ENCODE results near the gene ANG.
"Not testable (repeated sequence)": the region's sequence is repeated elsewhere in the genome, so short reads cannot be mapped to it uniquely, and the experiment has no call there.

Gene ANG

GRCh38 chr14:20686386-20687143 is 2.0 kb upstream of the ANG start:
- H3K27me3 ChIP-seq (ENCODE audit: low read depth, low read length) = no peaks in the 10 kb centered on the region
- H3K4me1 ChIP-seq (ENCODE audit: control insufficient read depth in 1 of 2, insufficient read depth in 2 of 2, low read length in 2 of 2) = peaks cover 21 to 23% of the 10 kb centered on the region in 2 donors
- peak overlapping the region in 1 of 2 donors; percentile 24 for H3K4me3 ChIP-seq (ENCODE audit: low read depth in 1 of 2, low read length in 2 of 2)
- H3K27ac ChIP-seq (ENCODE audit: low read length) = peak overlapping the region; percentile 70
- peaks cover 0 to 4% of the 10 kb centered on the region in 2 donors for H3K36me3 ChIP-seq (ENCODE audit: control insufficient read depth in 1 of 2, insufficient read depth in 2 of 2, low read length in 2 of 2)
- no peaks in the 10 kb centered on the region for H3K9me3 ChIP-seq (ENCODE audit: control insufficient read depth in 1 of 2, low read length in 2 of 2)

- H3K9me3 ChIP-seq (ENCODE audit: control insufficient read depth in 1 of 2, low read length in 2 of 2) = no peaks in the 10 kb centered on the region
- H3K36me3 ChIP-seq (ENCODE audit: control insufficient read depth in 1 of 2, insufficient read depth in 2 of 2, low read length in 2 of 2) = peaks cover 0 to 4% of the 10 kb centered on the region in 2 donors
- no peaks in the 10 kb centered on the region for H3K27me3 ChIP-seq (ENCODE audit: low read depth, low read length)
- H3K4me1 ChIP-seq (ENCODE audit: control insufficient read depth in 1 of 2, insufficient read depth in 2 of 2, low read length in 2 of 2) = peaks cover 21 to 23% of the 10 kb centered on the region in 2 donors
- no peak overlapping the region for H3K4me3 ChIP-seq (ENCODE audit: low read depth in 1 of 2, low read length in 2 of 2)
- H3K27ac ChIP-seq (ENCODE audit: low read length) = peak overlapping the region; percentile 65
Measured at GRCh38 chr14:20687362-20688166, 1.0 kb upstream of the ANG start.

GRCh38 chr14:20690848-20691640 is 2.5 kb downstream of the ANG start:
- Histone ChIP-seq H3K4me3 (ENCODE audit: low read depth in 1 of 2, low read length in 2 of 2) (no peak overlapping the region), H3K27ac (ENCODE audit: low read length) (no peak overlapping the region), H3K9me3 (ENCODE audit: control insufficient read depth in 1 of 2, low read length in 2 of 2) (no peaks in the 10 kb centered on the region), H3K4me1 (ENCODE audit: control insufficient read depth in 1 of 2, insufficient read depth in 2 of 2, low read length in 2 of 2) (peaks cover 11 to 16% of the 10 kb centered on the region in 2 donors), H3K27me3 (ENCODE audit: low read depth, low read length) (no peaks in the 10 kb centered on the region), H3K36me3 (ENCODE audit: control insufficient read depth in 1 of 2, insufficient read depth in 2 of 2, low read length in 2 of 2) (peaks cover 0 to 9% of the 10 kb centered on the region in 2 donors)

- H3K36me3 ChIP-seq (ENCODE audit: control insufficient read depth in 1 of 2, insufficient read depth in 2 of 2, low read length in 2 of 2) = peaks cover 1 to 9% of the 10 kb centered on the region in 2 donors
- no peak overlapping the region for H3K27ac ChIP-seq (ENCODE audit: low read length)
- no peak overlapping the region for H3K4me3 ChIP-seq (ENCODE audit: low read depth in 1 of 2, low read length in 2 of 2)
- peaks cover 3 to 11% of the 10 kb centered on the region in 2 donors for H3K4me1 ChIP-seq (ENCODE audit: control insufficient read depth in 1 of 2, insufficient read depth in 2 of 2, low read length in 2 of 2)
- no peaks in the 10 kb centered on the region for H3K9me3 ChIP-seq (ENCODE audit: control insufficient read depth in 1 of 2, low read length in 2 of 2)
- no peaks in the 10 kb centered on the region for H3K27me3 ChIP-seq (ENCODE audit: low read depth, low read length)
Measured at GRCh38 chr14:20692116-20692751, 3.7 kb downstream of the ANG start.

- no peaks in the 10 kb centered on the region for H3K27me3 ChIP-seq (ENCODE audit: low read depth, low read length)
- peaks cover 10 to 13% of the 10 kb centered on the region in 2 donors for H3K36me3 ChIP-seq (ENCODE audit: control insufficient read depth in 1 of 2, insufficient read depth in 2 of 2, low read length in 2 of 2)
- no peak overlapping the region for H3K27ac ChIP-seq (ENCODE audit: low read length)
- no peaks in the 10 kb centered on the region for H3K9me3 ChIP-seq (ENCODE audit: control insufficient read depth in 1 of 2, low read length in 2 of 2)
- H3K4me3 ChIP-seq (ENCODE audit: low read depth in 1 of 2, low read length in 2 of 2) = no peak overlapping the region
- peaks cover 0 to 3% of the 10 kb centered on the region in 2 donors for H3K4me1 ChIP-seq (ENCODE audit: control insufficient read depth in 1 of 2, insufficient read depth in 2 of 2, low read length in 2 of 2)
Measured at GRCh38 chr14:20696764-20697163, 8.2 kb downstream of the ANG start.

- Histone ChIP-seq H3K9me3 (ENCODE audit: control insufficient read depth in 1 of 2, low read length in 2 of 2) (no peaks in the 10 kb centered on the region), H3K36me3 (ENCODE audit: control insufficient read depth in 1 of 2, insufficient read depth in 2 of 2, low read length in 2 of 2) (peaks cover 10 to 13% of the 10 kb centered on the region in 2 donors), H3K4me1 (ENCODE audit: control insufficient read depth in 1 of 2, insufficient read depth in 2 of 2, low read length in 2 of 2) (peaks cover 0 to 3% of the 10 kb centered on the region in 2 donors), H3K27me3 (ENCODE audit: low read depth, low read length) (no peaks in the 10 kb centered on the region), H3K4me3 (ENCODE audit: low read depth in 1 of 2, low read length in 2 of 2) (no peak overlapping the region), H3K27ac (ENCODE audit: low read length) (no peak overlapping the region)
Measured at GRCh38 chr14:20697273-20698017, 8.9 kb downstream of the ANG start.

GRCh38 chr14:20698018-20698329 is 9.4 kb downstream of the ANG start:
- Histone ChIP-seq H3K27ac (ENCODE audit: low read length) (no peak overlapping the region), H3K27me3 (ENCODE audit: low read depth, low read length) (no peaks in the 10 kb centered on the region), H3K9me3 (ENCODE audit: control insufficient read depth in 1 of 2, low read length in 2 of 2) (no peaks in the 10 kb centered on the region), H3K4me1 (ENCODE audit: control insufficient read depth in 1 of 2, insufficient read depth in 2 of 2, low read length in 2 of 2) (peaks cover 0 to 3% of the 10 kb centered on the region in 2 donors), H3K4me3 (ENCODE audit: low read depth in 1 of 2, low read length in 2 of 2) (no peak overlapping the region), H3K36me3 (ENCODE audit: control insufficient read depth in 1 of 2, insufficient read depth in 2 of 2, low read length in 2 of 2) (peaks cover 10 to 13% of the 10 kb centered on the region in 2 donors)

- no peaks in the 10 kb centered on the region for H3K9me3 ChIP-seq (ENCODE audit: control insufficient read depth in 1 of 2, low read length in 2 of 2)
- no peak overlapping the region for H3K4me3 ChIP-seq (ENCODE audit: low read depth in 1 of 2, low read length in 2 of 2)
- no peak overlapping the region for H3K27ac ChIP-seq (ENCODE audit: low read length)
- no peaks in the 10 kb centered on the region for H3K27me3 ChIP-seq (ENCODE audit: low read depth, low read length)
- peaks cover 6 to 10% of the 10 kb centered on the region in 2 donors for H3K36me3 ChIP-seq (ENCODE audit: control insufficient read depth in 1 of 2, insufficient read depth in 2 of 2, low read length in 2 of 2)
- H3K4me1 ChIP-seq (ENCODE audit: control insufficient read depth in 1 of 2, insufficient read depth in 2 of 2, low read length in 2 of 2) = peaks cover 0 to 3% of the 10 kb centered on the region in 2 donors
Measured at GRCh38 chr14:20698934-20699333, 10.4 kb downstream of the ANG start.

- Histone ChIP-seq H3K36me3 (ENCODE audit: control insufficient read depth in 1 of 2, insufficient read depth in 2 of 2, low read length in 2 of 2) (peaks cover 3 to 10% of the 10 kb centered on the region in 2 donors), H3K27me3 (ENCODE audit: low read depth, low read length) (no peaks in the 10 kb centered on the region), H3K27ac (ENCODE audit: low read length) (no peak overlapping the region), H3K4me1 (ENCODE audit: control insufficient read depth in 1 of 2, insufficient read depth in 2 of 2, low read length in 2 of 2) (peaks cover 0 to 3% of the 10 kb centered on the region in 2 donors), H3K9me3 (ENCODE audit: control insufficient read depth in 1 of 2, low read length in 2 of 2) (no peaks in the 10 kb centered on the region), H3K4me3 (ENCODE audit: low read depth in 1 of 2, low read length in 2 of 2) (no peak overlapping the region)
Measured at GRCh38 chr14:20699931-20700330, 11.4 kb downstream of the ANG start.

- H3K9me3 ChIP-seq (ENCODE audit: control insufficient read depth in 1 of 2, low read length in 2 of 2); H3K4me3 ChIP-seq (ENCODE audit: low read depth in 1 of 2, low read length in 2 of 2); H3K27me3 ChIP-seq (ENCODE audit: low read depth, low read length); H3K27ac ChIP-seq (ENCODE audit: low read length); H3K4me1 ChIP-seq (ENCODE audit: control insufficient read depth in 1 of 2, insufficient read depth in 2 of 2, low read length in 2 of 2): not testable (repeated sequence)
- peaks cover 3 to 10% of the 10 kb centered on the region in 2 donors for H3K36me3 ChIP-seq (ENCODE audit: control insufficient read depth in 1 of 2, insufficient read depth in 2 of 2, low read length in 2 of 2)
Measured at GRCh38 chr14:20700965-20701364, 12.4 kb downstream of the ANG start.

Measured in muscle layer of duodenum (tissue), 2 donors.